NCI-H2081 (cell line): ENCODE data around the gene RAPGEF2.
"Not testable (repeated sequence)": the region's sequence is repeated elsewhere in the genome, so short reads cannot be mapped to it uniquely, and the experiment has no call there.

Source experiments
- DNase-seq, 2 experiments: peaks; one replicate each; lab custom pipeline; 2025; lab: John Stamatoyannopoulos, UW

RAPGEF2 gene

DNA sequence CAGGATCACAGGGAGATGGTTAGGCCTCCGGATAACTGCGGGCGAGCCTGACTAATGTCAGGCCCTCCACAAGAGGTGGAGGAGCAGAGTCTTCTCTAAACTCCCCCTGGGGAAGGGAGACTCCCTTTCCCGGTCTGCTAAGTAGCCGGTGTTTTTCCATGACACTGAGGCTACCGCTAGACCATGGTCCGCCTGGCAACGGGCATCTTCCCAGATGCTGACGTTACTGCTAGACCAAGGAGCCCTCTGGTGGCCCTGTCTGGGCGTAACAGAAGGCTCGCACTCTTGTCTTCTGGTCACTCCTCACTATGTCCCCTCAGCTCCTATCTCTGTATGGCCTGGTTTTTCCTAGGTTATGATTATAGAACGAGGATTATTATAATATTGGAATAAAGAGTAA lies 213.0 kb downstream of the RAPGEF2 start:
- not testable (repeated sequence) for DNase-seq

DNA sequence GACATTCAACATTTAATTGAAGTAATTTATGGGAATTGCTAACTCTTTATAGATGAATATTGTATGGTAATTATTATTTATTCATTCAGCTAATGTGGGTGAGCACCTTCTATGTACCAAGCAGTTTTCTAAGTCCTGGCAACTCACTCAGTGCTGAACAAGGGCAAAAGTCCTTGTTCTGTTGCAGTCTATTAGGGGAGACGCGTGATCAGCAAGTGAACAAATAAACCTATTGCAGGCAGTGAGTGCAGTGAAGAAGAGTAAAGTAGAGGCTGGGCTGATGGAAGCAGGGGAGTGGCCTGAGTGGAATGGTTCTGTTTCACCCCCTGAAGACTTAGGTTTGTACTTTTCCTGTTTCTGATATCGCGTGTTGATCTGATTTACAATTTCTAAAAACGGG lies 214.3 kb downstream of the RAPGEF2 start:
- DNase-seq, result no peak

DNA sequence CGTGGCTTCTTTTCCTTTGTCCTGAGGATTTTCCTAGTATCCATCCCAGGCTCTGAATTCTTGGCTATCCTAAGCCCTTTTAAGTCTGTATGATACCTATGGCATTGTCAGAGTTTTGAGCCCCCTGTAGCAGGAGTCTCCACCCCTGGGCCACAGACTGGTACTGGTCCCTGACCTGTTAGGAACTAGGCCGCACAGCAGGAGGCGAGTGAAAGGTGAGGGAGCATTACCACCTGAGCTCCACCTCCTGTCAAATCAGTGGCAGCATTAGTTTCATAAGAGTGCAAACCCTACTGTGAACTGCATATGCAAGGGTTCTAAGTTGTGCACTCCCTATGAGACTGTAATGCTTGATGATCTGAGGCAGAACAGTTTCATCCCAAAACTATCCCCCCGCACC lies 216.1 kb downstream of the RAPGEF2 start:
- DNase-seq, result no peak

DNA sequence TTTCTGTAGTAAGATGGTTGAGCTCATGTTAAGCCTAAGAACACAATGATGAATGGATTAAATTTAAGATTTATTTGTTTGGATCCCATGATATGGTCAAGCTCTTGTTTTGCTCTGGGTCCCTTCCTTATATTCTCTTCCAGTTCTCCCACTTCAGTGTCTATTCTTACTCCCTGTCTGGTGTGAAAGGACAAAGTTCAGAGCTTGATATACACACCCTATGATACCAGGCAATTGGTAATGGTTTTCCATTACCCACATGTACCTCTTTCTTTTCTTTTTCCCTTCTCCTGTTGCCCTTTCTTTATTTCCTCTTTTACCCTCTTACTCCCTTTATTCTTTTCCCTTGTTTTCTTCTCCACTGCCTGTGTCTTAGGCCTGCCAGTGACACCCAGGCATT lies 223.6 kb downstream of the RAPGEF2 start:
- DNase-seq, result no peak

DNA sequence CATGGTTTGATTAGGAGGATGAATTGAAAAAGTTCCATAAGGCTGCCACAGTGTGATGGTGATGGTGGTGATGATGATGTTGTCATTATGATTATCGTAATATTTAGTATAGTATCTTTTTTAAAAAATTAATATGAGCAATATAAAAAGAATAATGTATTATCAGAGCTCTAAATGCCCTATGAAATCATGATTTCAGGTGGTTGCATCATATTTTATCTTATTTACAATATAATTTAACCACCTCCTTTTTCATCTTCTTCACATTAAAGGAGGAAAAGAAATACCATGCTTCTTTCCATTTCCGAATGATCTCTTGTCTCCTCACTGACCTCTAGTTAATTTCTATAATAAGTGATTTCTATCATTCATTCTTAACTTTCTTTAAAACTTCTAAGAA lies 225.9 kb downstream of the RAPGEF2 start:
- DNase-seq, result no peak

DNA sequence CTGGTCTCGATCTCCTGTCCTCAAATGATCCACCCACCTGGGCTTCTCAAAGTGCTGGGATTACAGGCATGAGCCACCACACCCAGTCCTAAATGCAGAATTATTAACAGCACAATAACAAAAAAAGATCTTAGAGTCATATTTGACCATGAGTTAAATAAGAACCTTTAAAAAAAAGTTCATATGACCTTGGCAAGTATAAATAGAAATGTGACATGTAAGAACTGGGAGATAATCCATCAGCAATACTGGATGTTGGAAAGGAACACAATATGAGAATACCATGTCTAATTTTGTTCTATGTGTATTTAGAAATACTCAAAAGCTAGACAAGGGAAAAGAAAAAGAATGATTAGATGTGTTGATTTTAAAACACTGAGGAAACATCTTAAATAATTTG lies 231.6 kb downstream of the RAPGEF2 start:
- no peak for DNase-seq

DNA sequence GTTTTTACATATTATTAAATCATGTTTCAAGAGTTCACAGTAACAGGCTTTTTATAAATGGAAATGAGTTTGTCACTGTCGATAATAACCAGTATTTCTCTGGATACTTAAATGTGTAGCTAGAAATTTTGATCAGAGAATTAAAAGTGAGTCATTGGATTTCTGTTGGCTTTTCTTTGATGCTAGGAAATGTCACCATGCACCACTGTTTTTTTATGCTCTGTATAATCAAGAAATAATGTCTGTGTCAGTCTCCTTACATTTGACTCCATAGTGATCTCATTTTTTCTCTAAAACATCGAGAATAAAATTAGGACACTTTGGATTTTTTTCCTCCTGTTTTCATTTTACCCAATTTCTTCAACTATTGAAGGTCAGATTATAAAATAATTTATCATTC lies 234.2 kb downstream of the RAPGEF2 start:
- DNase-seq, result no peak

DNA sequence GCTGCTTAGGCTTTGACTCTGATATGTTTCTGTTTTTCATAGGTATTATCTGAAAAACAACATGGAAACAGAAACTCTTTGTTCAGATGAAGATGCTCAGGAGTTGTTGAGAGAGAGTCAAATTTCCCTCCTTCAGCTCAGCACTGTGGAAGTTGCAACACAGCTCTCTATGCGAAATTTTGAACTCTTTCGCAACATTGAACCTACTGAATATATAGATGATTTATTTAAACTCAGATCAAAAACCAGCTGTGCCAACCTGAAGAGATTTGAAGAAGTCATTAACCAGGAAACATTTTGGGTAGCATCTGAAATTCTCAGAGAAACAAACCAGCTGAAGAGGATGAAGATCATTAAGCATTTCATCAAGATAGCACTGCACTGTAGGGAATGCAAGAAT lies 238.6 kb downstream of the RAPGEF2 start:
- DNase-seq, result no peak

DNA sequence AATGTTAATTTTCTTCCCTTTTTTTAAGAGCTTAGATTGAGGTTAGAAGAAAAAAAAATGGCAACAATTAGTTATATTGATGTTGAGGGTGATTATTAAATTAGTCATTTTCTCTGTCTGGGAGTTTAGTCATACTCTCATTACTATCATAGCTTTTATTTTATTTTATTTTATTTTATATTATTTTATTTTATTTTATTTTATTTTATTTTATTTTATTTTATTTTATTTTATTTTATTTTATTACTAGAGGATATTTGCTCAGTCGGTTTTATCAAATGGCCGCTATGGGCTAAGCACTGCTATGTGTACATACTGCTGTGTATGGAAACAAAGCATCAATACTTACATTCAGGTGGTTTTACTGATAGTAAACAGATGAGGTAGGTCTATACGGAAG lies 239.5 kb downstream of the RAPGEF2 start:
- no peak for DNase-seq

DNA sequence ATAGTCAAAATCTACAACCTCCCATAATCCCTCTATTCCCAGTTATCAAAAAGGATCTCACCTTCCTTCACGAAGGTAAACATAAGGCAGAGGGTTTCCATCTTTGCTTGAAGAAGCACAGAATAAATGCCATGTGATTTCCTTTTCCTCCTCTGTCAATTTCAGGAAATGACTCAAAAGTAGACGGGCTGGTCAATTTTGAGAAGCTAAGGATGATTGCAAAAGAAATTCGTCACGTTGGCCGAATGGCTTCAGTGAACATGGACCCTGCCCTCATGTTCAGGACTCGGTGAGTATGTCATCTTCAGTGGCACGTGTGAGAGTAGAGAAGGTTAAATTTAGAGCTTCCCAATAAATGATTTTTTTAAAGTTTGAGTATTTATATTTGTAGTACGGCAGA lies 240.2 kb downstream of the RAPGEF2 start:
- no peak for DNase-seq

DNA sequence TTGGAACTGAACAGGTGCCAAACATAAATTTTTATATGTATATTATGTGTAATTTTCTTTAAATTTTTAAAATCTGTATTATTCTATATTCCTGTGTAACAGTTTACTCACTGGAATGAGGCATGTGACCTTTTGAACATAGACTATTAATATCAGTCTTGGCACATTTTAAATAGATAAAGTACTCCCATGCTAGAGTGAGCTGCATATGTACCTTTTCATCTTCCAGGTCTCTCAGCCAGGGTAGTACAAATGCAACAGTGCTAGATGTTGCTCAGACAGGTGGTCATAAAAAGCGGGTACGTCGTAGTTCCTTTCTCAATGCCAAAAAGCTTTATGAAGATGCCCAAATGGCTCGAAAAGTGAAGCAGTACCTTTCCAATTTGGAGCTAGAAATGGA lies 242.0 kb downstream of the RAPGEF2 start:
- no peak for DNase-seq

DNA sequence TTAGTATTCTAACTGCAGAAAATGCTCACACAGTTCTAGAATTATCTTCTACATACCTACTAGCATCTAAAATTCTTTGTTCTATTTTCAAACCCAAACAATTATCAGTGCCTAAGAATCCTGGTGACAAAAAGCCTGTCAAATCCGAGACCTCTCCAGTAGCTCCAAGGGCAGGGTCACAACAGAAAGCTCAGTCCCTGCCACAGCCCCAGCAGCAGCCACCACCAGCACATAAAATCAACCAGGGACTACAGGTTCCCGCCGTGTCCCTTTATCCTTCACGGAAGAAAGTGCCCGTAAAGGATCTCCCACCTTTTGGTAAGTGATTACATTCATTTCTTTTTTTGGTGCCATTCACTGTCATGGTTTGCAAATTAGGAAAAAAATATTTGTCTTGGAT lies 243.8 kb downstream of the RAPGEF2 start:
- DNase-seq, result no peak

DNA sequence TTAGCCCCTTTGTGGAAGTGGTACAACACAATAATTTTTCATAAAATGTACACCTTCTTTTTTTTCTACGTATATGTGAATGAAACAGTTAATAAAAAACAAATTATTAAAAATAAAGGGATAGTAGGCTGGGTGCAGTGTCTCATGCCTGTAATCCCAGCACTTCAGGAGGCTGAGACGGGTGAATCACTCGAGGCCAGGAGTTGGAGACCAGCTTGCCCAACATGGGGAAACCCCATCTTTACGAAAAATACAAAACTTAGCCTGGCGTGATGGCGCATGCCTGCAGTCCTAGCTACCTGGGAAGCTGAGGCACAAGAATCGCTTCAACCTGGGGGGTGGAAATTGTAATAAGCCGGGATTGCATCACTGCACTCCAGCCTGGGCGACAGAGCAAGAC lies 244.9 kb downstream of the RAPGEF2 start:
- DNase-seq, result no peak

DNA sequence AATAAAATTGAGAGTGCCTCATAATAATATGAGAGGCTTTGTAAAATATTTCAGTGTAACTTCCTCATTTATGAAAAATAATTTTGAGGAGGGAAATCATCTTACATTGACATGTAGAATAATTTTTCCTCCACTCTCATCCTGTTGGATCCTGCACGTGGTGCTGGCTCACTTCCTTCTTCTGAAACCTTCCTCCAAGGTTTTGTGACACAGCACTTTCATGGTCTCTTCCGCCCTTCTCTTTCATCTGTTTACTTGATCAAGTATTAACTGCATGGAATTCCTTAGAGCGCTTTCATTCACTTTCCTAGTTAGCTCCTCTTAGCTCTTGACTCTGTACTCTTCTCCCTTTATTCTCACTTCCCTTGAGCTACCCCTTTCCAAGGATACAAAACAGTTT lies 246.5 kb downstream of the RAPGEF2 start:
- DNase-seq, result no peak

DNA sequence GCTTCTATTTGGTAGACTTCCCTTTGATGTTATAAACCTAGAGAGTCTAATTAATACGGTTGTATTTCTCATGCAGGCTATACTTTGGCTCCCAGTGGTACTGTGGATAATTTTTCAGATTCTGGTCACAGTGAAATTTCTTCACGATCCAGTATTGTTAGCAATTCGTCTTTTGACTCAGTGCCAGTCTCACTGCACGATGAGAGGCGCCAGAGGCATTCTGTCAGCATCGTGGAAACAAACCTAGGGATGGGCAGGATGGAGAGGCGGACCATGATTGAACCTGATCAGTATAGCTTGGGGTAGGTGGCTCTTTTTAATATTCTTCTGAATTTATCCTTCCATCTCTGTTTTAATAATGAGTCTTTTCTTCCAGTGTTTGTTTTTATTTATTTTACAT lies 249.7 kb downstream of the RAPGEF2 start:
- DNase-seq, result no peak

DNA sequence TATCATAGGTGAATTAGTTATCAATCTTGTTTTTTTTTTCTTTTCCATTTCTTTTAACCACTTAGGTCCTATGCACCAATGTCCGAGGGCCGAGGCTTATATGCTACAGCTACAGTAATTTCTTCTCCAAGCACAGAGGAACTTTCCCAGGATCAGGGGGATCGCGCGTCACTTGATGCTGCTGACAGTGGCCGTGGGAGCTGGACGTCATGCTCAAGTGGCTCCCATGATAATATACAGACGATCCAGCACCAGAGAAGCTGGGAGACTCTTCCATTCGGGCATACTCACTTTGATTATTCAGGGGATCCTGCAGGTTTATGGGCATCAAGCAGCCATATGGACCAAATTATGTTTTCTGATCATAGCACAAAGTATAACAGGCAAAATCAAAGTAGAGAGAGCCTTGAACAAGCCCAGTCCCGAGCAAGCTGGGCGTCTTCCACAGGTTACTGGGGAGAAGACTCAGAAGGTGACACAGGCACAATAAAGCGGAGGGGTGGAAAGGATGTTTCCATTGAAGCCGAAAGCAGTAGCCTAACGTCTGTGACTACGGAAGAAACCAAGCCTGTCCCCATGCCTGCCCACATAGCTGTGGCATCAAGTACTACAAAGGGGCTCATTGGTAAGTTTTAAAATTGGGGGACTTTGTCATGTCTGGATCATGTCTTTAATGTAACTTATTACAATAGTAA lies 250.7 kb downstream of the RAPGEF2 start:
- DNase-seq, result no peak

DNA sequence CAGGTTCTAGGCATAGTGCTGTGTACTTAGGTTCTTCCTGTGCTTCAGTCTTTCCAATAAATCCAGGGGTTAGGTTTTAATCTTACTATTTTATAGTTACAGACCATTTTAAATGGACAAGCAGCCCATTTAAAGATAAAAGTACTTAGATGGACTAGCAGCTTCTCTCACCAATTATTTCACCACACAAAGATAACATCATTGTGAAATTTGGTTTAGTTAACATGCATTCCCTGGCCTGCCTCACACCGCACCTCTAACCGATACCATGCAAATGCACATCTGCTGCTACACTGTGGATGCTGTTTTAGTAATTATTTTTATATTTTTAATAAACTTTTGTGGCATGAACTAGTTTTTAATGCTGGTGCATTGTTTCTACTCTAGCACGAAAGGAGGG lies 252.6 kb downstream of the RAPGEF2 start:
- DNase-seq, result no peak

DNA sequence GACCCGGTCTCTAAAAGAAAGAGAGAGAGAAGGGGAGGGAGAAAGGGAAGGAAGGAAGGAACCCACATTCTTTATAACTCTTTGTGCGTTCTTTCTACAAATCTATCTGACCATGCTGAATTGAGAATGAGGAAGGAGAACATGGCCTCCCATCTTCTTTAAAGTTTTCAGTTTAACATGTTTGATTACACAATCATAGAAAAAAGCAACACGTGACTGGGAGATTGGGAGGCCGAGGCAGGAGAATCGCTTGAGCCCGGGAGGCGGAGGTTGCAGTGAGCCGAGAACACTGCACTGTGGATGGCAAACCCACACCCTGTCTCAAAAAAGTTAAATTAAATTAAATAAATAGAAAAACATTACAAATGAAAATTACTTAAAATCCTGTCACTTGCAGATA lies 254.5 kb downstream of the RAPGEF2 start:
- DNase-seq, result no peak

DNA sequence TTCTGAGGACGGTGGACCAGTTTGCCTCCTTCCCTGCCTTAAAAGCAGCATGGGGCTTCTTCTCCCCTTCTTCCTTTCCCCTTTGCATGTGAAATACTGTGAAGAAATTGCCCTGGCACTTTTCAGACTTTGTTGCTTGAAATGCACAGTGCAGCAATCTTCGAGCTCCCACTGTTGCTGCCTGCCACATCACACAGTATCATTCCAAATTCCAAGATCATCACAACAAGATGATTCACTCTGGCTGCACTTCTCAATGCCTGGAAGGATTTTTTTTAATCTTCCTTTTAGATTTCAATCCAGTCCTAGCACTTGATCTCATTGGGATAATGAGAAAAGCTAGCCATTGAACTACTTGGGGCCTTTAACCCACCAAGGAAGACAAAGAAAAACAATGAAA lies 255.3 kb downstream of the RAPGEF2 start:
- DNase-seq, result no peak

DNA sequence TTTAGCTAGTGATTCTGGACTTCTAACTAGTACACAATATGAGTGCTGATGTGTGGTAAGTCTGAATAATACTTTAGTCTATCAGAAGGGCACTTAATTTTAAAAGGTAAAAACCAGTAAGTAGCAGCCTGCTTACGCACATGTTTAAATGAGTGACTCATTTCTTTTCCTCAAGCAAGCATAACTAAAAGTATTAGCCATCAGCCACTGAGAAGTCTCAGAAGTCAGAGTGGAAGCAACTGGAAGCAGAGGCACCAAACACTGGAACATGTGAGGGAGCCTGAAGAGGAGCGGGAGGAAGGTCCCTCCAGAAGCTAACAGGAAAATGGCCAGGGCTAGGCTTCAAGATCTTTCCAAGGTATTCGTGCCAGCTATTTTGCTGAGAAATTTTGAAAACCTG lies 257.7 kb downstream of the RAPGEF2 start:
- no peak for DNase-seq

DNA sequence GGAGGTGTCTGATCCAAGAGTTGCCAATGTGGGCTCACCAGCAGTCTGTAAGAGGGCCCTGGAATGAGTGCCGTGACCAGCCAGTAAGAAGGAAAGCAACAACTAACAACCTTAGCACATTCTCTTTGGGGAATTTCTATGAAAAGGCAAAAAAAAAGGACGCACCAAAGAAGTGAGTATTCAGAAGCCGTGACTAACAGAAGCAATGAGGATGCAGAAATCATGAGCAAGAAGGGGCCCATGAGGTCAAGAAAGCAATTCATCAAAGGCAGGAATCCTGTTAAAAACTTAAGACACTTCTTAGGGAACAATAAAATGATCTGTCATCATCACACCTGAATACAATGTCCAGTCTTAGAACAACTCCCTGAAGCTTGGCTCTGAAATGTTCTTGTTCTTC lies 260.5 kb downstream of the RAPGEF2 start:
- no peak for DNase-seq

DNA sequence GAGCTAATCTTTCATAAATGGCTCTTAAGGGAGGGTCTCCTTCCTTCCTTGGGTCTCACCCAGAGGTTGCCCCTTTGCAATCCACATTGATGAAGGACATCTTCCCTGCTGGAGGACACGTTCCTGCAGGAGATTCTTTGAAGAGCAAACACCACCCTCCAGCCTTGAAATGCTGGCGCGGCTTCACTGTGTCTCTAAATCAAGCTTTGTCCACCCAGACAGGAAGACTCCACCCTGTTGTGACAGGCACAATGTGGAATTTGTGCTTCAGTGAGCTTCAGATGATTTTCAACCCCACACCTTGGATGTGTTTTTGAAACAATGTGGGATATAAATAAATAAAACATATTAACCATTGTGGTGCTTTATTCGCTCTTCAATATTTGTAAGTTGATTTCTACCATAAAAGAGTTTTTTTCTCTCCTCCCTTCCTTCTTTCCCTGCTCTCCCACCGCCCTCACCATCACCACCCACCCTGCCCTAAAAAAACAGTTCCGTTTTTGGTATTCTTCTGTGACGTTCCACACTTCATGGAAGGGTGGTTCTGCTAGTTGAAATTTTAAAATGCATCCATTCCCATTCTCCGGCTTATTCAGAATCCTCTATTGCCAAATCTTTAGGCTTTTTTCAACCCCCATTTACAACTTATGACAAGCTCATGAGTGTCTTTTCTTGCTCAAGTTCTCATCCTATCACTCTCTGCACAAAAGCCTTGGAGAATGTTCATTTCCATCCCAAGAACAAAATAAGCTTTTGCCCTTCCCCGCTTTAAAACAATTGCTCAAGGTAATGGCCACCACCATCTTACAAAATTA lies 264.3 kb downstream of the RAPGEF2 start:
- no peak for DNase-seq

DNA sequence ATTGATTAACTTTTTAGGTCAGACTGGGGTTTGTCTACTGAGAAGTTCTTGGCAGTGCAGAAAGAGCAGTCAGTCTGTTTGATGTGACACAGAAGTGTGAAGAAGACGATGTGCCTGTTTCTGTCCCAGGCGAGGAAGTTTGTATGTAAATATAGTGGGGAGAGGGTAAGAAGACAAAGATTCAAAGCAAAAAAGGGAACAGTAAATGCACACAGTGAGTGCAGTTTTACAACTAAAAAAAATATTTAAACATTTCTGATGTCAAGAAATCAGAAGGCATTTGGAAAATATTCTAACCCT lies 264.9 kb downstream of the RAPGEF2 start:
- no peak for DNase-seq

DNA sequence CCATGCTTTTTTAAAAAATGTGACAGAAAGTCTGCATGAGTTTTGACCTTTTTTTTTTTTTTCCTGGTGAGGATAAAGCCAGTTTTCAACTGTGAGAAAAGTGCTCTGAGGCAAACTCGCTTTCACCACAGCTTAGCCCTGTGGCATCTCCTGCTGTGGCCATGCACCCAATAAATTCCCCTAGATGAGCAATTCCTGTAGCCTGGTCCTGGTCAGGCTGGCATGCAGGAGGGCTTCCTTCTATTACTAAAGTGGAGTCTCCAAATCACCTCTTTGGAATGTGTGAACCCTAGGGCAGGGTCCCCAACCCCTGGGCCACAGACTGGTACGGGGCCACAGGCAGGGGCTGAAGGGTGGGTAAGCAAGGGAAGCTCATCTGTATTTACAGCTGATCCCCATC lies 265.4 kb downstream of the RAPGEF2 start:
- no peak for DNase-seq
